HEK293T (cell line): ENCODE results near the gene METAP1D.

Experiments used
- FOXK2 ChIP-seq: fragments of 450-650 bp; IDR thresholded peaks from 2 replicates; pipeline ENCODE4 v1.6.1; 2016; ENCODE audit warnings: mild to moderate bottlenecking
- HDGF ChIP-seq: fragments of 450-650 bp; IDR thresholded peaks from 2 replicates; pipeline ENCODE4 v1.6.1; 2017; ENCODE audit warnings: antibody characterized with exemption, borderline replicate concordance
- SP1 ChIP-seq: fragments of 450-650 bp; IDR thresholded peaks from 2 replicates; pipeline ENCODE4 v1.6.1; 2017
- SUZ12 ChIP-seq: fragments of 450-650 bp; IDR thresholded peaks from 2 replicates; pipeline ENCODE4 v1.6.1; 2016; ENCODE audit warnings: mild to moderate bottlenecking
- TF ChIP-seq, protein P1 (sequence below): fragments of 450-650 bp; IDR thresholded peaks from 2 replicates; pipeline ENCODE4 v1.6.1; 2016

- TF ChIP-seq, protein P1, sequence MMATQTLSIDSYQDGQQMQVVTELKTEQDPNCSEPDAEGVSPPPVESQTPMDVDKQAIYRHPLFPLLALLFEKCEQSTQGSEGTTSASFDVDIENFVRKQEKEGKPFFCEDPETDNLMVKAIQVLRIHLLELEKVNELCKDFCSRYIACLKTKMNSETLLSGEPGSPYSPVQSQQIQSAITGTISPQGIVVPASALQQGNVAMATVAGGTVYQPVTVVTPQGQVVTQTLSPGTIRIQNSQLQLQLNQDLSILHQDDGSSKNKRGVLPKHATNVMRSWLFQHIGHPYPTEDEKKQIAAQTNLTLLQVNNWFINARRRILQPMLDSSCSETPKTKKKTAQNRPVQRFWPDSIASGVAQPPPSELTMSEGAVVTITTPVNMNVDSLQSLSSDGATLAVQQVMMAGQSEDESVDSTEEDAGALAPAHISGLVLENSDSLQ = no peak
- TF ChIP-seq FOXK2 (no peak), SP1 (no peak), HDGF (no peak), SUZ12 (no peak)
These were observed 62.8 kb downstream of the METAP1D start for GRCh38 chr2:172062402-172063004.
